CD4-positive, alpha-beta T cell (primary cell): ENCODE measurements around the gene CEACAM7. TPM values are rescaled to one million over a fixed set of nuclear protein-coding genes. Genes with fewer than 3 reads are reported as not detected.

Experiments used
- ATAC-seq: fragments of 200-7000 bp; cut with Tn5 transposase; one replicate; pipeline ENCODE4 v1.10.0; 2022; ENCODE audit warnings: mild to moderate bottlenecking; ENCODE audit not compliant: poor library complexity
- CTCF ChIA-PET: fragments of 350-600 bp; sonication (Branson Sonifier 250); formaldehyde crosslinking; loops from one replicate; lab custom pipeline; 2021; ENCODE audit warnings: antibody characterized with exemption, inconsistent platforms; lab: Charles Lee
- POLR2A ChIA-PET: fragments of 350-600 bp; sonication (Branson Sonifier 250); formaldehyde crosslinking; loops from one replicate; lab custom pipeline; 2021; ENCODE audit warnings: antibody characterized with exemption, inconsistent platforms; lab: Charles Lee
- DNase-seq, 14 experiments: peaks; one replicate each; pipeline ENCODE4 v3.0.0-alpha.2; 2013 to 2020; ENCODE audit warnings: mixed read lengths in 2 of 14
- H3K27ac ChIP-seq, 2 donors: one replicate each; pipeline versions ENCODE4 v1.5.1 to v1.7.0; 2013; ENCODE audit warnings: low read length in 2 of 2, low read depth in 1 of 2, mild to moderate bottlenecking in 1 of 2
- H3K27me3 ChIP-seq, 2 experiments: 1 replicate in 1 of 2; 2 replicates in 1 of 2; pipeline versions ENCODE4 v1.6.1 to v1.7.0; 2013; ENCODE audit warnings: low read length in 2 of 2, control low read depth in 1 of 2, mild to moderate bottlenecking in 1 of 2, moderate library complexity in 1 of 2; ENCODE audit not compliant: insufficient read depth in 2 of 2, control insufficient read depth in 1 of 2
- H3K36me3 ChIP-seq: one replicate; pipeline ENCODE4 v1.6.1; 2013; ENCODE audit warnings: low read length, control low read depth; ENCODE audit not compliant: insufficient read depth
- H3K4me1 ChIP-seq: one replicate; pipeline ENCODE4 v1.6.1; 2013; ENCODE audit warnings: low read length, control low read depth; ENCODE audit not compliant: insufficient read depth
- H3K4me3 ChIP-seq: one replicate; pipeline ENCODE4 v1.5.1; 2013; ENCODE audit warnings: mild to moderate bottlenecking, low read length, moderate library complexity
- H3K9me3 ChIP-seq, 2 experiments: 1 replicate in 1 of 2; 2 replicates in 1 of 2; pipeline versions ENCODE4 v1.6.1 to v1.7.0; 2013; ENCODE audit warnings: low read length in 2 of 2, mild to moderate bottlenecking in 2 of 2, control low read depth in 1 of 2, moderate library complexity in 1 of 2; ENCODE audit not compliant: control insufficient read depth in 1 of 2, insufficient read depth in 1 of 2
- H3K27ac Mint-ChIP-seq: one replicate; pipeline ENCODE4 v1.8.0; 2020; ENCODE audit warnings: mixed read lengths
- H3K27me3 Mint-ChIP-seq: one replicate; pipeline ENCODE4 v1.8.0; 2021; ENCODE audit warnings: mixed read lengths
- H3K36me3 Mint-ChIP-seq: one replicate; pipeline ENCODE4 v1.8.0; 2021; ENCODE audit warnings: low read depth, mixed read lengths
- H3K4me1 Mint-ChIP-seq: one replicate; pipeline ENCODE4 v1.8.0; 2021; ENCODE audit warnings: low read depth, mixed read lengths
- H3K4me3 Mint-ChIP-seq: one replicate; pipeline ENCODE4 v1.8.0; 2020; ENCODE audit warnings: mild to moderate bottlenecking, mixed read lengths
- H3K9me3 Mint-ChIP-seq: one replicate; pipeline ENCODE4 v1.8.0; 2020; ENCODE audit warnings: mixed read lengths
- CTCF ChIP-seq: fragments of 200-600 bp; IDR thresholded peaks from one replicate; pipeline ENCODE4 v1.8.0; 2022; ENCODE audit warnings: antibody characterized with exemption, mild to moderate bottlenecking
- intact Hi-C, 2 experiments: fragments of 100-400 bp; cut with DNase I in 1 of 2; cut with micrococcal nuclease in 1 of 2; formaldehyde crosslinking; loops; one replicate each; pipeline versions ENCODE4 v1.15.1 to v1.9.0; 2023 to 2025; cut with DNase I, micrococcal nuclease
- total RNA-seq, 174 experiments: library from RNA in 2 of 174; stranded (reverse) in 2 of 174; gene quantifications; one replicate each; pipeline ENCODE4 v1.2.3 and lab custom pipeline; 2021 to 2026

The CEACAM7 gene
- total RNA-seq, 2 experiments from 2014 or later: not detected

DNA sequence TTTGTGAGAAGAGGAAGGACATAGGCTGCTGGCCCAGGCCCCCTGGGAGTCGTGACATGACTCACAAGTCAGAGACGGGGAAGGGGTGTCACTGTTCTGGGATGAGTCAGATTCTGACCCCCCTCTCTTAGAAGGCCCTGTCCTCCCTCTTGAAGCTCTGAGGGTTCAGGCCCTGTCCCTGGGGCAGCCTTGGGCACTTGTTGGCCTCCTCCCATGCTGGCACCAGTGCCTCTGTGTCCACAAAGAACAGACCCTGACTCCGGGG, 2.7 kb upstream of the CEACAM7 start:
- H3K9me3 Mint-ChIP-seq: peaks cover 4% of the 10 kb centered on the region
- Histone ChIP-seq H3K27me3 (peaks cover 10 to 26% of the 10 kb centered on the region in 2 experiments), H3K36me3 (no peaks in the 10 kb centered on the region), H3K27ac (no peak overlapping the region), H3K4me1 (no peaks in the 10 kb centered on the region), H3K9me3 (peaks cover 10 to 17% of the 10 kb centered on the region in 2 experiments), H3K4me3 (no peak overlapping the region)
- no peak for TF ChIP-seq CTCF
- CTCF ChIA-PET: interaction anchor here (1.9 to 2.2 kb wide), 2 partner anchors 16 to 49 kb away, joined by 8 to 10 read pairs; no protein-coding TSS in a partner anchor
- POLR2A ChIA-PET: no interaction called here
- H3K36me3 Mint-ChIP-seq: peaks cover 7% of the 10 kb centered on the region
- no peak for DNase-seq
- H3K27me3 Mint-ChIP-seq: peaks cover 55% of the 10 kb centered on the region
- intact Hi-C loops: loop anchor here (5.0 kb wide), 1 partner anchor 48 kb away; no protein-coding TSS in a partner anchor
- ATAC-seq: no peak
- H3K27ac Mint-ChIP-seq: no peak overlapping the region
- no peak overlapping the region for H3K4me3 Mint-ChIP-seq
- H3K4me1 Mint-ChIP-seq: no peaks in the 10 kb centered on the region

DNA sequence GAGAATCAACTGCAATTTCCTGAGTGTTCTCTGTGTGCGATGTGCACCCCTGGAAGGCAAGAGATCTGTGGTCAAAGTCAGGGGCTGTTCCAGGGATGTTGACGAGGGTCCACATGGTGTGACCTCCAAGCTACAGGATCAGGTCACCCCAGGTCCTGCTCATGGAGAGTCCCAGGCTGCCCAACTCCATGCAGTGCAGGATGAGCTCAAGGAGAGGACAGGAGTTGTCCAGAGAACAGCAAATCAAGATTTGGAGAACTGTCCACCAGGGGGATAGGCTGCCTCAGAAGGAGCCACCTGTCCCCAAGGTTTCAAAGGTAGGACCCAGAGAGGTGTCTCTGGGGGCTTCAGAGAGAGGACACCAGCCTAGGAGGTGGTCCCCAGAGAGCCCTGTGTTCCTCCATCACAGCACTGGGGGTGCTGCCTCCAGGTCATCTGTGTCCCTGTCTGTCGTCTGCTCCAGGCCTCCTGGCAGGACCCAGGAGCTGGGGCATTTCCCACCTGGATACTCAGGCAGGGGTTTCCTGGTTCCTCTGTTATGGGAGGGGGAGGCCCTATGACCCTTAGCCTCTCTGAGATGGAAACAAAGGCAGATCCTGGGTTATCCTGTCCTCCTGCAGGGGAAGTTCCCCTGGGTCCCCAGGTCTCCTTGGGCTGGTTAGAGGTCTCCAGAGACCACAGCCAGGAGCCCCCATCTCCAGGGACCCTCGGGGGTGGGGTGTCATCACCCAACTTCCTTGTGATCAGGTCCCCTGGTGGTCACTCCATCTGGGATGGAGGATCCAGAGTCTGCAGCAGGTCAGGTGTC, 2.1 kb upstream of the CEACAM7 start:
- Histone ChIP-seq H3K27me3 (peaks cover 10 to 26% of the 10 kb centered on the region in 2 experiments), H3K36me3 (no peaks in the 10 kb centered on the region), H3K9me3 (peaks cover 10 to 15% of the 10 kb centered on the region in 2 experiments), H3K4me1 (no peaks in the 10 kb centered on the region), H3K4me3 (no peak overlapping the region), H3K27ac (no peak overlapping the region)
- DNase-seq: no peak
- Mint-ChIP-seq H3K27me3 (peaks cover 54% of the 10 kb centered on the region), H3K27ac (no peak overlapping the region), H3K4me3 (no peak overlapping the region), H3K36me3 (peaks cover 7% of the 10 kb centered on the region), H3K4me1 (no peaks in the 10 kb centered on the region), H3K9me3 (peaks cover 4% of the 10 kb centered on the region)
- no peak for ATAC-seq
- TF ChIP-seq CTCF: no peak
- intact Hi-C loops: loop anchor here (5.0 kb wide), 1 partner anchor 48 kb away; no protein-coding TSS in a partner anchor
- ChIA-PET POLR2A (no interaction called here), CTCF (interaction anchor here (1.9 kb wide), 1 partner anchor 17 kb away, joined by 10 read pairs; no protein-coding TSS in a partner anchor)

DNA sequence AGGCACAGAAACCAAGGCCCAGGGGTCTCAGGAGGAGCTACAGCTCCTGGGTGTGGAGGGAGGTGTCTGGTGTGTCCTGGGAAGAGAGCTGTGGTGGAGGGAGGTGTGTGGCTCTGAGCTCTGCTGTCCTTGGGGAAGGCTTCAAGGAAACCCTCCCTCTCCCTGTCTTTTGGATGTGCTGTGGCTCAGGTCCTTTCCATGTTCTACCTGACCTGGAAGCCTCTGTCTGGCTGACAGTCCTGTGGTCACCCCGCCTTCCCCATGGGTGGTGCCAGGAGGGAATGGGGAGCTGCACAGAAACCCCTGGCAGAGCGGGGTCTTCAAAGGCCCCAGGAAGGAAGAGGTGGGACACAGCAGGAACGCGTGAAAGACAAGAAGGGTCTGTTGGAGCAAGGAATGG, 617 bp upstream of the CEACAM7 start:
- Histone ChIP-seq H3K27me3 (peaks cover 7 to 16% of the 10 kb centered on the region in 2 experiments), H3K9me3 (peaks cover 8 to 10% of the 10 kb centered on the region in 2 experiments), H3K36me3 (no peaks in the 10 kb centered on the region), H3K4me1 (no peaks in the 10 kb centered on the region), H3K4me3 (no peak overlapping the region), H3K27ac (no peak overlapping the region)
- intact Hi-C loops: no loop called here
- DNase-seq (no peak), ATAC-seq (no peak)
- POLR2A ChIA-PET: no interaction called here
- Mint-ChIP-seq H3K36me3 (peaks cover 7% of the 10 kb centered on the region), H3K9me3 (peaks cover 4% of the 10 kb centered on the region), H3K27ac (no peak overlapping the region), H3K4me1 (no peaks in the 10 kb centered on the region), H3K27me3 (peaks cover 60% of the 10 kb centered on the region), H3K4me3 (no peak overlapping the region)
- no peak for TF ChIP-seq CTCF
- CTCF ChIA-PET: no interaction called here
